Ovary (tissue), 9 donors: ENCODE results near the gene ZNF646. TPM values are rescaled to one million over a fixed set of nuclear protein-coding genes. Genes with fewer than 3 reads are reported as not detected.

Experiments
- DNase-seq, 5 donors: peaks; one replicate each; pipeline ENCODE4 v3.0.0-alpha.2; 2019 to 2020
- H3K27ac ChIP-seq, 2 donors: fragments of 200-600 bp; one replicate each; pipeline versions ENCODE4 v1.5.1 to v1.8.0; 2019 to 2022
- H3K27me3 ChIP-seq: fragments of 200-600 bp; one replicate; pipeline ENCODE4 v1.8.0; 2022
- H3K36me3 ChIP-seq: fragments of 200-600 bp; sonication (generic); one replicate; pipeline ENCODE4 v1.5.1; 2019
- H3K4me1 ChIP-seq: one replicate; pipeline ENCODE4 v1.8.1; 2013; ENCODE audit warnings: mild to moderate bottlenecking, moderate library complexity; ENCODE audit not compliant: insufficient read depth
- H3K4me3 ChIP-seq: fragments of 200-600 bp; sonication (generic); one replicate; pipeline ENCODE4 v1.5.1; 2017
- H3K9me3 ChIP-seq, 2 donors: fragments of 200-600 bp in 1 of 2; sonication (generic) in 1 of 2; one replicate each; pipeline versions ENCODE4 v1.5.1 to v1.8.1; 2013 to 2019; ENCODE audit warnings: mild to moderate bottlenecking in 1 of 2, moderate library complexity in 1 of 2
- CTCF ChIP-seq, 3 donors: fragments of 450-650 bp in 2 of 3; fragments of 200-600 bp in 1 of 3; IDR thresholded peaks; one replicate each; pipeline versions ENCODE4 v1.5.1 to v1.8.0; 2016 to 2022; ENCODE audit warnings: antibody characterized with exemption in 3 of 3, mild to moderate bottlenecking in 1 of 3
- EP300 ChIP-seq: sonication (generic); formaldehyde crosslinking; IDR thresholded peaks from one replicate; pipeline ENCODE4 v1.6.1; 2017; ENCODE audit warnings: antibody characterized with exemption
- POLR2A ChIP-seq: fragments of 450-650 bp; IDR thresholded peaks from one replicate; pipeline ENCODE4 v1.6.1; 2017; ENCODE audit warnings: antibody characterized with exemption, mild to moderate bottlenecking, moderate library complexity
- WGBS, 3 donors: extraction: QIAGEN DNeasy Blood & Tissue Kit in 1 of 3; methylation state at CpG; one replicate each; pipeline versions ENCODE4 v1.1.5 to v1.1.7; 2013 to 2017; 5-methylcytosine and 5-hydroxymethylcytosine counted together
- intact Hi-C, 4 donors: fragments of 100-400 bp; cut with DNase I; formaldehyde crosslinking; loops; one replicate each; pipeline versions ENCODE4 v1.11.0 to v1.15.1; 2022 to 2023
- polyA plus RNA-seq, 2 donors: library from polyadenylated mRNA; stranded (reverse); fragments of 200-250 nt in 1 of 2; fragments of 350-450 nt in 1 of 2; fragmentation: Illumina TruSeq in 1 of 2; extraction: RNeasy Lipid Tissue Mini Kit (QIAGEN cat#74804) in 1 of 2; gene quantifications; one replicate each; pipeline ENCODE4 v1.2.3, GENCODE V29; 2013 to 2014
- total RNA-seq, 7 donors: library from RNA; depleted of rRNA in 2 of 7; stranded (reverse); fragments of >200 nt in 2 of 7; fragmentation: NEBNext Ultra II Directional in 3 of 7; extraction: Animal tissue kit (Norgen Biotek cat#: 25700) in 3 of 7; gene quantifications; one replicate each; pipeline versions ENCODE4 v1.1.0 to v1.2.4, GENCODE V29; 2016 to 2023
- donor health status: DM: no; HTN: no; CAD: no; lungs with moderate emphysema.
- donor health status: DM: no; HTN: no; CAD: no.
- donor health status: Bipolar disorder and iron deficiency.
- donor health status: DM: yes; HTN: yes; CAD: no.
- donor health status: DM: no; HTN: no; CAD: no.
- donor health status: DM: yes; HTN: yes; CAD: no.

ZNF646 gene
- total and polyA plus RNA-seq, 9 donors, result 2.3 to 16.3 (median 14.6) TPM

GRCh38 chr16:31050280-31051030 is 23.8 kb upstream of the ZNF646 start:
- no peaks in the 10 kb centered on the region for H3K27me3 ChIP-seq
- no peaks in the 10 kb centered on the region for H3K36me3 ChIP-seq
- no peak for DNase-seq
- WGBS, 3 donors, result 74 to 81% (median 80%) methylated on average over 10 of the region's 10 CpGs
- no peaks in the 10 kb centered on the region for H3K4me1 ChIP-seq
- intact Hi-C loops, result no loop called here
- H3K9me3 ChIP-seq, result no peaks in the 10 kb centered on the region
- no peak for TF ChIP-seq EP300
- TF ChIP-seq CTCF (IDR thresholded peaks at IDR 0.05), result no peak
- no peak for TF ChIP-seq POLR2A
- no peak overlapping the region for H3K27ac ChIP-seq
- no peak overlapping the region for H3K4me3 ChIP-seq

- no peak overlapping the region for H3K27ac ChIP-seq
- intact Hi-C loops, result no loop called here
- no peak for DNase-seq
- TF ChIP-seq CTCF (IDR thresholded peaks at IDR 0.05) (no peak), EP300 (no peak), POLR2A (no peak)
- no peaks in the 10 kb centered on the region for H3K4me1 ChIP-seq
- WGBS, 3 donors, result 18 to 42% (median 34%) methylated on average over 2 of the region's 2 CpGs
- H3K27me3 ChIP-seq, result no peaks in the 10 kb centered on the region
- no peaks in the 10 kb centered on the region for H3K36me3 ChIP-seq
- no peak overlapping the region for H3K4me3 ChIP-seq
- no peaks in the 10 kb centered on the region for H3K9me3 ChIP-seq
Measured at GRCh38 chr16:31052114-31052513, 22.1 kb upstream of the ZNF646 start.

- H3K4me3 ChIP-seq, result no peak overlapping the region
- WGBS, 3 donors, result 84 to 87% (median 85%) methylated on average over 4 of the region's 4 CpGs
- H3K9me3 ChIP-seq, result no peaks in the 10 kb centered on the region
- no peaks in the 10 kb centered on the region for H3K27me3 ChIP-seq
- TF ChIP-seq POLR2A, result no peak
- no peak for TF ChIP-seq CTCF (IDR thresholded peaks at IDR 0.05)
- TF ChIP-seq EP300, result no peak
- intact Hi-C loops, result no loop called here
- no peak overlapping the region for H3K27ac ChIP-seq
- no peaks in the 10 kb centered on the region for H3K4me1 ChIP-seq
- no peak for DNase-seq
- no peaks in the 10 kb centered on the region for H3K36me3 ChIP-seq
Measured at GRCh38 chr16:31055613-31056012, 18.6 kb upstream of the ZNF646 start.

- DNase-seq, result no peak
- no peaks in the 10 kb centered on the region for H3K9me3 ChIP-seq
- TF ChIP-seq CTCF (IDR thresholded peaks at IDR 0.05) (no peak), POLR2A (no peak), EP300 (no peak)
- H3K4me1 ChIP-seq, result no peaks in the 10 kb centered on the region
- 90 to 95% (median 92%) methylated on average over 39 to 42 of the region's 42 CpGs for WGBS, 3 donors
- no peaks in the 10 kb centered on the region for H3K27me3 ChIP-seq
- H3K27ac ChIP-seq, result no peak overlapping the region
- H3K36me3 ChIP-seq, result no peaks in the 10 kb centered on the region
- intact Hi-C loops, result no loop called here
- H3K4me3 ChIP-seq, result no peak overlapping the region
Measured at GRCh38 chr16:31061126-31061812, 13.0 kb upstream of the ZNF646 start.
